ENCODE data around the gene LRP2.
"Not testable (repeated sequence)": the region's sequence is repeated elsewhere in the genome, so short reads cannot be mapped to it uniquely, and the experiment has no call there.

LRP2 gene

GRCh38 chr2:169320561-169320960 is 41.8 kb downstream of the LRP2 start:
- no peaks in the 10 kb centered on the region for H3K4me1 ChIP-seq (ENCODE audit: insufficient read depth, insufficient read length)
- H3K4me3 ChIP-seq (ENCODE audit: insufficient read length, low read depth): no peak overlapping the region
- H3K9me3 ChIP-seq (ENCODE audit: insufficient read depth, low read length): no peaks in the 10 kb centered on the region
- H3K27me3 ChIP-seq (ENCODE audit: insufficient read depth, insufficient read length): no peaks in the 10 kb centered on the region
- no peaks in the 10 kb centered on the region for H3K36me3 ChIP-seq (ENCODE audit: insufficient read depth, insufficient read length, low read length)
- TF ChIP-seq YY1 (IDR thresholded peaks at IDR 0.05; ENCODE audit: insufficient read depth, insufficient read length) (no peak), ZNF274 (IDR thresholded peaks at IDR 0.05; ENCODE audit: low read depth, low read length) (no peak), SUZ12 (IDR thresholded peaks at IDR 0.05; ENCODE audit: extremely low read depth, insufficient read depth, insufficient read length) (no peak)
- no peak for DNase-seq (ENCODE audit: low read depth, low spot score)
- no peak overlapping the region for H3K9ac ChIP-seq (ENCODE audit: insufficient read length, low read depth)

DNA sequence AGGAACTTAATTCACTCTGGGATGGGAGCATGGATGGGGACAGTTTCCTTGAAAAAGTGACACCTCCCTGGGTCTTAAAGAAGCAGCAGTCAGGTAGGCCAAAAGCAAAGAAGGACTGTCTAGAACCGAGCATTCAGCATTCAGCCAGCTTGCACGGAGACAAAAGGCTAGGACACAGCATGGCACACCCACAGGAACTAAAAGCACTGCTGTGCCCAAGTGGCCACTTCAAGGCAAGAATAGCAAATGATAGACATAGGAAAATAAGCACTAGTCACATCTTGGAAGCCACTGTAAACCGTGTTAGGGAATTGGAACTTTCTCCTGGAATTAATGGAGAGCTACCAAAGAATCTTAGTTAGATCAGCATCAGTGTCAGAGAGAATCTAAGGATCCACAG is 47.0 kb downstream of the LRP2 start:
- Histone ChIP-seq H3K9me3 (ENCODE audit: insufficient read depth, low read length) (no peaks in the 10 kb centered on the region), H3K4me1 (ENCODE audit: insufficient read depth, insufficient read length) (no peaks in the 10 kb centered on the region), H3K4me3 (ENCODE audit: insufficient read length, low read depth) (no peak overlapping the region), H3K9ac (ENCODE audit: insufficient read length, low read depth) (no peak overlapping the region), H3K27me3 (ENCODE audit: insufficient read depth, insufficient read length) (no peaks in the 10 kb centered on the region), H3K36me3 (ENCODE audit: insufficient read depth, insufficient read length, low read length) (no peaks in the 10 kb centered on the region)
- DNase-seq (ENCODE audit: low read depth, low spot score): no peak
- TF ChIP-seq SUZ12 (IDR thresholded peaks at IDR 0.05; ENCODE audit: extremely low read depth, insufficient read depth, insufficient read length) (no peak), YY1 (IDR thresholded peaks at IDR 0.05; ENCODE audit: insufficient read depth, insufficient read length) (no peak), ZNF274 (IDR thresholded peaks at IDR 0.05; ENCODE audit: low read depth, low read length) (no peak)

DNA sequence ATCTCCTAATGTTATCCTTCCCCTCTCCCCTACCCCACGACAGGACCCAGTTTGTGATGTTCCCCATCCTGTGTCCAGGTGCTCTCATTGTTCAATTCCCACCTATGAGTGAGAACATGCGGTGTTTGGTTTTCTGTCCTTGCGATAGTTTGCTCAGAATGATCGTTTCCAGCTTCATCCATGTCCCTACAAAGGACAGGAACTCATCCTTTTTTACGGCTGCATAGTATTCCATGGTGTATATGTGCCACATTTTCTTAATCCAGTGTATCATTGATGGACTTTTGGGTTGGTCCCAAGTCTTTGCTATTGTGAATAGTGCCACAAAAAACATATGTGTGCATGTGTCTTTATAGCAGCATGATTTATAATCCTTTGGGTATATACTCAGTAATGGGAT is 54.0 kb downstream of the LRP2 start:
- not testable (repeated sequence) for H3K4me1 ChIP-seq (ENCODE audit: insufficient read depth, insufficient read length); H3K9ac ChIP-seq (ENCODE audit: insufficient read length, low read depth); H3K9me3 ChIP-seq (ENCODE audit: insufficient read depth, low read length); H3K4me3 ChIP-seq (ENCODE audit: insufficient read length, low read depth); H3K36me3 ChIP-seq (ENCODE audit: insufficient read depth, insufficient read length, low read length); H3K27me3 ChIP-seq (ENCODE audit: insufficient read depth, insufficient read length); DNase-seq (ENCODE audit: low read depth, low spot score)

DNA sequence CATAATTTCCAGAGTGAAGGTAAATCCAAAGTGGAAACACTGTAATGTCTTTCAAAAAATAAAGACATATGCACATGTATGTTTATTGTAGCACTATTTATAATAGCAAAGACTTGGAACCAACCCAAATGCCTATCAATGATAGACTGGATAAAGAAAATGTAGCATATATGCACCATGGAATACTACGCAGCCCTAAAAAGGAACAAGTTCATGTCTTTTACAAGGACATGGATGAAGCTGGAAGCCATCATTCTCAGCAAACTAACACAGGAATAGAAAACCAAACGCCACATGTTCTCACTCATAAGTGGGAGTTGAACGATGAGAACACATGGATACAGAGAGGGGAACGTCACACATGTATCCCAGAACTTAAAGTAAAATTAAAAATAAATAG is 57.6 kb downstream of the LRP2 start:
- not testable (repeated sequence) for H3K9ac ChIP-seq (ENCODE audit: insufficient read length, low read depth); DNase-seq (ENCODE audit: low read depth, low spot score); H3K4me3 ChIP-seq (ENCODE audit: insufficient read length, low read depth); H3K4me1 ChIP-seq (ENCODE audit: insufficient read depth, insufficient read length); H3K36me3 ChIP-seq (ENCODE audit: insufficient read depth, insufficient read length, low read length); H3K9me3 ChIP-seq (ENCODE audit: insufficient read depth, low read length); H3K27me3 ChIP-seq (ENCODE audit: insufficient read depth, insufficient read length)

DNA sequence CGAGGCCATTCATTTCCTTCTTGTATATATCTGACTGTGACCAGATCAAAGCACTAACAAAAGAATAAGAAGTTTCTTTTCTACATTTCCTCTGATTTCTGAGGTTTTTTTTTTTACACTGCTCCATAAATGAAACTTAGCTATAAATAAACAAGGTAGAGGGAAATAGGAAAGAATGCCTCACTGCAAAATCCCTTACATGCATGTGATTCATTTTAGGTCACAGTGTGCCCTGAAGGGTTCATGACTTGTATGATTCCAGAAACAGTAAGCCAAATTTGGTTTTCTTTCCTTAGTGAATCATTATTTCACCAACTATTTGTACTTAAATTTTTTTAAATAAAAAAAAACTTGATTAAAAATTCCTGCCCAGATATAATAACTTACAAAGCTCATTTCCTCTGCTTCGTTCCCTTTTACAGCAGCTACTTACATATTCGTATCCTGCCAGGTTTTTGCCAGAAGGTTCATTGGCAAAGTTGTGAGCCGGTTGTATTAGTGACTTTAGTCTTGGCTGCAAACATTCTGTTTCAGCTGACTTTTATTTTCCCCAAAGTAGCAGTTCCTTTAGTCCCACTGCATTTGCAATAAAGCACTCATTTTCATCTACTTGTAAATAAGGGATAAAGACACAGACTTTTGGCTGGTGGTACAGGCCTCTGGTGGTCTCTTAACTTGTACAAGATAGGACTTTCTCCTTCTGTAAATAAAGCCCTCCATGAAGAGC is 58.6 kb downstream of the LRP2 start:
- no peak for TF ChIP-seq YY1 (IDR thresholded peaks at IDR 0.05; ENCODE audit: insufficient read depth, insufficient read length)
- no peak for TF ChIP-seq SUZ12 (IDR thresholded peaks at IDR 0.05; ENCODE audit: extremely low read depth, insufficient read depth, insufficient read length)
- TF ChIP-seq ZNF274 (IDR thresholded peaks at IDR 0.05; ENCODE audit: low read depth, low read length): no peak
- no peak for DNase-seq (ENCODE audit: low read depth, low spot score)
- Histone ChIP-seq H3K9me3 (ENCODE audit: insufficient read depth, low read length) (no peaks in the 10 kb centered on the region), H3K9ac (ENCODE audit: insufficient read length, low read depth) (no peak overlapping the region), H3K4me1 (ENCODE audit: insufficient read depth, insufficient read length) (no peaks in the 10 kb centered on the region), H3K36me3 (ENCODE audit: insufficient read depth, insufficient read length, low read length) (no peaks in the 10 kb centered on the region), H3K27me3 (ENCODE audit: insufficient read depth, insufficient read length) (no peaks in the 10 kb centered on the region), H3K4me3 (ENCODE audit: insufficient read length, low read depth) (no peak overlapping the region)

DNA sequence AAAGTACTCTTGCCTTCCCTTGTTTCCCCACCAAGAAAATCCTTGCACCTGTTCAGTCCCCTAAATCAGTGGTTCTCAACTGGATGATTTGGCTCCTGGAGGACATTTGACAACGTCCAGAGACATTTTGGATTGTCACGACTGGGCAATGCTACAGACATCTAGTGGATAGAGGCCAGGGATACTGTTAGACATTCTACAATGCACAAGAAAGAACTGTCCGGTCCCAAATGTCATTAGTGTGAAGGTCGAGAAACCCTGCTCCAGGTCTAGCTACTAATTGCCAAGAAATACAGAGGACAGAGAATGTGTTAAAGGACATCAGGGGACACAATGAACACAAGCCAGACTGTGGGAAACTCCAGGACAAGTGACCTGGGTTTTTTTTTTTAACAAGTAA is 60.0 kb downstream of the LRP2 start:
- Histone ChIP-seq H3K4me3 (ENCODE audit: insufficient read length, low read depth) (no peak overlapping the region), H3K9ac (ENCODE audit: insufficient read length, low read depth) (no peak overlapping the region), H3K4me1 (ENCODE audit: insufficient read depth, insufficient read length) (no peaks in the 10 kb centered on the region), H3K36me3 (ENCODE audit: insufficient read depth, insufficient read length, low read length) (no peaks in the 10 kb centered on the region), H3K9me3 (ENCODE audit: insufficient read depth, low read length) (no peaks in the 10 kb centered on the region), H3K27me3 (ENCODE audit: insufficient read depth, insufficient read length) (no peaks in the 10 kb centered on the region)
- TF ChIP-seq YY1 (IDR thresholded peaks at IDR 0.05; ENCODE audit: insufficient read depth, insufficient read length) (no peak), ZNF274 (IDR thresholded peaks at IDR 0.05; ENCODE audit: low read depth, low read length) (no peak), SUZ12 (IDR thresholded peaks at IDR 0.05; ENCODE audit: extremely low read depth, insufficient read depth, insufficient read length) (no peak)
- DNase-seq (ENCODE audit: low read depth, low spot score): no peak

DNA sequence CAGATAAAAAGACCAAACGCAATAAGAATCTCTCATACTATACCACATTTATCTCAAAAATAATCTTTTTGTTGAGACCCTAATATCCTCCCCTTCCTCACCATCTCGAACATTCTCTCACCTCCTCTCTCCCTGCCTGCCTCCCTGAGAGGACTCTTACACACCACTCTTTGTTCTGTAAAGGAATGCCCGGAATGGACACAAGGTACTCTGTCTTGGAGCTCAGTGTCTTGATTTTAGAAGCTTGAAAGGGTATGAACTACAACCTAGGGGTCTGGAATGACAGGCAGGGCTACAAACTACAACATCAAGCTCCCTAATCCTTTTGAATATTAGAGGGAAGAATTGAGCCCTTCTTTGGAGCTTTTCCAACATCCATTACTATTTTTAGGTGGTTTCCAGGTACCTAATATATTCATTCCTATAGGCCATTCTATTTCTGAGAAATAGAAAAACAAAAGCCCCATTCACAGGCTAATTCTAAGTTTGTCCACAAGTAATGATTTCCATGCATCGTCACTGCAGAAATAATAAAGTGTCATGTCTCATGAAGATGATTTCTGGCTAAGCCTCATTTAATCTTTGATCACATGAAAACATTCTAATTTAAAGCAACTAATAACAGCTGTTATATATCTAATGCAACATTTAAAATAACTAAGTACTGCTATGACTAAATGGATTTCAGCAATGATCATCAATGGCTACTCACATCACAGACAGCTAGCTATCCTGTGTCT is 60.6 kb downstream of the LRP2 start:
- Histone ChIP-seq H3K9me3 (ENCODE audit: insufficient read depth, low read length) (no peaks in the 10 kb centered on the region), H3K4me1 (ENCODE audit: insufficient read depth, insufficient read length) (no peaks in the 10 kb centered on the region), H3K36me3 (ENCODE audit: insufficient read depth, insufficient read length, low read length) (no peaks in the 10 kb centered on the region), H3K9ac (ENCODE audit: insufficient read length, low read depth) (no peak overlapping the region), H3K27me3 (ENCODE audit: insufficient read depth, insufficient read length) (no peaks in the 10 kb centered on the region), H3K4me3 (ENCODE audit: insufficient read length, low read depth) (no peak overlapping the region)
- peak; percentile 11 for DNase-seq (ENCODE audit: low read depth, low spot score)
- no peak for TF ChIP-seq YY1 (IDR thresholded peaks at IDR 0.05; ENCODE audit: insufficient read depth, insufficient read length)
- no peak for TF ChIP-seq ZNF274 (IDR thresholded peaks at IDR 0.05; ENCODE audit: low read depth, low read length)
- no peak for TF ChIP-seq SUZ12 (IDR thresholded peaks at IDR 0.05; ENCODE audit: extremely low read depth, insufficient read depth, insufficient read length)
